ENCODE data around the gene SETBP1.

- TF ChIP-seq CTCF (IDR thresholded peaks at IDR 0.05) (no peak), POLR2A (IDR thresholded peaks at IDR 0.05) (no peak), EP300 (IDR thresholded peaks at IDR 0.05) (no peak)
These were observed 1.6 kb downstream of the SETBP1 start for GRCh38 chr18:44682201-44682870.
